GM03348 (cell line): ENCODE data around the gene PBLD.

ENCODE experiments used
- DNase-seq: peaks from one replicate; pipeline ENCODE4 v3.0.0; 2012; ENCODE audit warnings: low spot score

PBLD gene

GRCh38 chr10:68233046-68233445, 99.7 kb downstream of the PBLD start:
- DNase-seq, result no peak
